Prostate gland (tissue), 2 donors: ENCODE results near the gene AREG.

Experiments
- CTCF ChIP-seq, 4 experiments: fragments of 200-600 bp in 2 of 4; fragments of 450-650 bp in 2 of 4; sonication (generic) in 2 of 4; IDR thresholded peaks; 1 replicate in 3 of 4; 2 replicates in 1 of 4; pipeline ENCODE4 v1.5.1; 2016 to 2019; ENCODE audit warnings: antibody characterized with exemption in 4 of 4, mild to moderate bottlenecking in 2 of 4, moderate library complexity in 2 of 4
- POLR2A ChIP-seq: fragments of 450-650 bp; IDR thresholded peaks from one replicate; pipeline ENCODE4 v1.6.1; 2016; ENCODE audit warnings: antibody characterized with exemption, mild to moderate bottlenecking
- POLR2AphosphoS5 ChIP-seq: sonication (generic); formaldehyde crosslinking; IDR thresholded peaks from one replicate; pipeline ENCODE4 v1.6.1; 2017; ENCODE audit warnings: antibody characterized with exemption

- TF ChIP-seq CTCF (IDR thresholded peaks at IDR 0.05) (no peak), POLR2A (no peak), POLR2AphosphoS5 (no peak)
Measured at GRCh38 chr4:74418063-74418670, 26.8 kb upstream of the AREG start.
